ENCODE data around the gene SLC34A2.

GRCh38 chr4:25702848-25703247 lies 47.2 kb downstream of the SLC34A2 start:
- TF ChIP-seq, protein P1, sequence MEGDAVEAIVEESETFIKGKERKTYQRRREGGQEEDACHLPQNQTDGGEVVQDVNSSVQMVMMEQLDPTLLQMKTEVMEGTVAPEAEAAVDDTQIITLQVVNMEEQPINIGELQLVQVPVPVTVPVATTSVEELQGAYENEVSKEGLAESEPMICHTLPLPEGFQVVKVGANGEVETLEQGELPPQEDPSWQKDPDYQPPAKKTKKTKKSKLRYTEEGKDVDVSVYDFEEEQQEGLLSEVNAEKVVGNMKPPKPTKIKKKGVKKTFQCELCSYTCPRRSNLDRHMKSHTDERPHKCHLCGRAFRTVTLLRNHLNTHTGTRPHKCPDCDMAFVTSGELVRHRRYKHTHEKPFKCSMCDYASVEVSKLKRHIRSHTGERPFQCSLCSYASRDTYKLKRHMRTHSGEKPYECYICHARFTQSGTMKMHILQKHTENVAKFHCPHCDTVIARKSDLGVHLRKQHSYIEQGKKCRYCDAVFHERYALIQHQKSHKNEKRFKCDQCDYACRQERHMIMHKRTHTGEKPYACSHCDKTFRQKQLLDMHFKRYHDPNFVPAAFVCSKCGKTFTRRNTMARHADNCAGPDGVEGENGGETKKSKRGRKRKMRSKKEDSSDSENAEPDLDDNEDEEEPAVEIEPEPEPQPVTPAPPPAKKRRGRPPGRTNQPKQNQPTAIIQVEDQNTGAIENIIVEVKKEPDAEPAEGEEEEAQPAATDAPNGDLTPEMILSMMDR (IDR thresholded peaks at IDR 0.05), result no peak
- no peak for TF ChIP-seq POLR2A (IDR thresholded peaks at IDR 0.05)
